Astrocyte (in vitro differentiated cells and primary cell): ENCODE measurements around the gene SMARCA4.

Experiments used
- CTCF ChIP-seq: IDR thresholded peaks from 2 replicates; pipeline ENCODE4 v1.5.1; 2011; ENCODE audit warnings: low read depth, mild to moderate bottlenecking, inconsistent platforms, low read length, moderate library complexity; ENCODE audit not compliant: insufficient read depth
- EZH2 ChIP-seq: IDR thresholded peaks from 2 replicates; pipeline ENCODE4 v1.6.1; 2012; ENCODE audit warnings: mild to moderate bottlenecking, low read length, inconsistent platforms; ENCODE audit not compliant: insufficient read depth

GRCh38 chr19:11066326-11066725 lies 105.5 kb downstream of the SMARCA4 start:
- TF ChIP-seq CTCF (no peak), EZH2 (no peak)
